ENCODE results near the gene VPS36.
"Not testable (repeated sequence)": the region's sequence is repeated elsewhere in the genome, so short reads cannot be mapped to it uniquely, and the experiment has no call there.

Gene VPS36

DNA sequence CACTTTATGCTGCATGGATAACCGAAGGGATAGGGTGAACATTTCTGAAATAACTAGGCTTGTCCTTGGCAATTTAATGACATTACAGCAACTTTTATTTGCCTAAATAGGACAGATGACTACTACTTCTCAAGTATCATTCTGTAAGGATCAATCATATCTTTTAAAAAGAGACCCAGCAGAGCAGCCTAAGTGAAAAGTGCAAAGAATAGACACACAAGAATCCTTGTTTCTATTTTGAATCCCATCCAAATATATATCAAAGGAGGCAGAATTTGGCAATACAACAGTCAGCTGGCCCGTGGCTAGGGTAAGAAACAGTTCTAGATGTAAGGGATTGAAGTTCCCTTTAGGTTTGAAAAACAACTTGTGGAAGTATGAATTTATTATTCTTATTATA is 51.4 kb downstream of the VPS36 start:
- Histone ChIP-seq H3K9ac (ENCODE audit: low read length) (no peak overlapping the region), H3K4me1 (ENCODE audit: control insufficient read depth, insufficient read depth, low read length) (no peaks in the 10 kb centered on the region), H3K27me3 (ENCODE audit: control insufficient read depth, insufficient read depth, low read length) (peaks cover 10% of the 10 kb centered on the region), H3K36me3 (ENCODE audit: control insufficient read depth, insufficient read depth, low read length) (no peaks in the 10 kb centered on the region), H3K9me3 (ENCODE audit: control insufficient read depth, low read length) (no peaks in the 10 kb centered on the region), H3K4me3 (ENCODE audit: low read length) (no peak overlapping the region)

DNA sequence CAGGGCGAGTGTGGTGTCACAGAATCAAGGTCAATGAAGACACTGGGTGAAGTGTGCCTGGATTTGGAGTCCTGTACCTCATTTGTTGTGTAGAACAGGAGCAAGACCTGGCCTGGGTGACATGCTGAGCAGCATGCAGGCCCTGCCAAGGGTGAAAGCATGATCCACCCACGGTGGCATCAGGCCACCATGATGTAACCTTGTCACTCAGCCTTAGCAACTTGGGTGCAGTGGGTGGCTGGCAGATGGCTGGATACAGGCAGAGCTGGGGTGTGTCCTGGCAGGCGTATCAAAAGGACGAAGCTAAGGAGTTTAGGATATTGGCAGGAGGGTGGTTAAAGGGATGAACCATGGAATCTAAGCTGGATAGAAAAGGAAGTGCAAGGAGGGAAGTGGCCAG is 54.7 kb downstream of the VPS36 start:
- Histone ChIP-seq H3K36me3 (ENCODE audit: control insufficient read depth, insufficient read depth, low read length) (no peaks in the 10 kb centered on the region), H3K4me1 (ENCODE audit: control insufficient read depth, insufficient read depth, low read length) (no peaks in the 10 kb centered on the region), H3K9me3 (ENCODE audit: control insufficient read depth, low read length) (no peaks in the 10 kb centered on the region), H3K4me3 (ENCODE audit: low read length) (no peak overlapping the region), H3K27me3 (ENCODE audit: control insufficient read depth, insufficient read depth, low read length) (peaks cover 8% of the 10 kb centered on the region), H3K9ac (ENCODE audit: low read length) (no peak overlapping the region)

DNA sequence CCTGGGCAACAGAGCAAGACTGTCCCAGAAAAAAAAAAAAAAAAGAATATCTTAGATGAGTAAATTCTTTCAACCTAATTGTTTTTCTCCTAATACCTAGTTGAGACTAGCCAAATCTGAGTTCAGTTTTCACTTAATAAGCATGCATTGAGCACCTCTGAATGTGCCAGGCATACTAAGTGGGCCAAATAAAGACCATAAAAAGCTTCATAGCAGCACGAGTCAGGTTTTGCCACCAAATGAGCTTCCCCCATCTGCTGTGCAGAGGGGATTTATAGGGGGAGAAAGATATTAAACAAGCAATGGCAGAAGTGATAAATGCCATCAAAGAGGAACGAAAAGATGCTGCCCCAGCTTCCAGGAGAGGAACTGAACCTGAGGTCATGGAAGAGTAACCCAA is 55.8 kb downstream of the VPS36 start:
- Histone ChIP-seq H3K9ac (ENCODE audit: low read length) (no peak overlapping the region), H3K9me3 (ENCODE audit: control insufficient read depth, low read length) (no peaks in the 10 kb centered on the region), H3K4me1 (ENCODE audit: control insufficient read depth, insufficient read depth, low read length) (no peaks in the 10 kb centered on the region), H3K4me3 (ENCODE audit: low read length) (no peak overlapping the region), H3K27me3 (ENCODE audit: control insufficient read depth, insufficient read depth, low read length) (peaks cover 8% of the 10 kb centered on the region), H3K36me3 (ENCODE audit: control insufficient read depth, insufficient read depth, low read length) (no peaks in the 10 kb centered on the region)

DNA sequence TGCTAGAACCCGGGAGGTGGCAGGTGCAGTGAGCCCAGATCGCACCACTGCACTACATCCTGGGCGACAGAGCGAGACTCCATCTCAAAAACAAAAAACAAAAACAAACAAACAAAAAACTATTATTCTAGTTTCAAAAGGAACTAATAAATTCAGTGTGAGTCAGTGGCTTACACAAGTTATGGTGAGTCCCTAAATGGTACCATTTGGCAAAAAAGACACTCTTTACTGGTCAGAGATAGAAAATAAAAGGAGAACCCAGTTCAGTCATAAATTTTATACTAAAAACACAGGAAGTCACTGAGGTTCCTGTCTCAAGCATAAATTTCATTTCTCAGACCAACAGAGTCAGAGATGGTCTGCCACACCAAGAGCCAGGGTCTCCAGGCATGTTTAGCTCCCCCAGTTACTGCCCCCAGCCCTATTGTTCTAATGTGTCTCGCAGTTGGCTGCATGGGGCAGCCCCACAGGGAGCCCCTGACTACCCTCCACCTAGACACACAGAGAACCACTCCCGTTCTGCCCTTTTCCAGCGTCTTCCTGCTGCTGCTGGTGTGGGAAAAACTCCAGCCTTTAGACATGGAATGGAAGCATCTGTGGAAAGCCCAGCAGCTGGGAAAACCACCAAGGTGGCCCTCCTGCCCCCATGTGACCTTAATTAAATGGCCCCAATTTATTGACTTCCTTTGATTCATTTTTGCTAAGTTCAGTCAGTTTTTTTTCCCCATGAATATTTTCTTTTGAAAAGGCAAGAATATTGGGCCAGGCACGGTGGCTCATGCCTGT is 56.7 kb downstream of the VPS36 start:
- no peaks in the 10 kb centered on the region for H3K4me1 ChIP-seq (ENCODE audit: control insufficient read depth, insufficient read depth, low read length)
- H3K9me3 ChIP-seq (ENCODE audit: control insufficient read depth, low read length): no peaks in the 10 kb centered on the region
- no peak overlapping the region for H3K9ac ChIP-seq (ENCODE audit: low read length)
- H3K4me3 ChIP-seq (ENCODE audit: low read length): no peak overlapping the region
- H3K27me3 ChIP-seq (ENCODE audit: control insufficient read depth, insufficient read depth, low read length): peaks cover 8% of the 10 kb centered on the region
- H3K36me3 ChIP-seq (ENCODE audit: control insufficient read depth, insufficient read depth, low read length): no peaks in the 10 kb centered on the region

DNA sequence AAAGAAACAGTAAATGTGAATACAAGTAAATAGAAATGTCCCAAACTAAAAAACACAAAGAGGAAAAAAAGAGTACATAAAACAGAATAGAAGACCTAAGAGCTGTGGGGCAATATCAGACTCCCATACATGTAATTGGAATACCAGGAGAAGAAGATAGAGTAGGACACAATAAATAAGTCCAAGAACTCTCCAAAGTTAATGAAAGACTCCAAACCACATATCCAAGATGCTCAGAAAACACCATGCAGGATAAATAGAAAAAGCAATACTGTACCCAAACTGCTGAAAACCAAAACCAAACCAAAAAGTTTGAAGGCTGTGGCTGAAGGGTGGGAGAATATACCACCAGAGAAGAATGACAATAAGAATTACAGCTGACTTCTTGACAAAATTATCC is 62.7 kb downstream of the VPS36 start:
- Histone ChIP-seq H3K4me3 (ENCODE audit: low read length) (no peak overlapping the region), H3K9ac (ENCODE audit: low read length) (no peak overlapping the region), H3K27me3 (ENCODE audit: control insufficient read depth, insufficient read depth, low read length) (no peaks in the 10 kb centered on the region), H3K9me3 (ENCODE audit: control insufficient read depth, low read length) (no peaks in the 10 kb centered on the region), H3K36me3 (ENCODE audit: control insufficient read depth, insufficient read depth, low read length) (no peaks in the 10 kb centered on the region), H3K4me1 (ENCODE audit: control insufficient read depth, insufficient read depth, low read length) (no peaks in the 10 kb centered on the region)

DNA sequence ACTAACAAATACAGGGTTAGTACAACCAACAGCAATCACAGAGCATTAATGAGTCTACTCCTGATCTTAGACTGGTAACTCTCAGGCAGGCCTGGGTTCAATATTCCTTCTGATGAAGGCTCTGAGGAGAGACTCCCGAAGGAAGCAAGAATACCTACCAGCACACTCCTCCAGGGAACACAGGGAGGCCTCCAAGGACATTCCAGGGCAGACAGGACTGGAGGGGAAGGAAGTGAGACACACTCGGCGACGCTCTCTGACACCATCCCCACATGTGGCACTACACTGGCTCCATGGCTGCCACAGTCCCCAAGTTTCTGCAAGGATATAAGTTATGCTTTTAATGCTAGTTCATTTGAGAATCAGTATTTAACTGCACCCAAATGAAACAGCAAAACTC is 64.6 kb downstream of the VPS36 start:
- H3K9me3 ChIP-seq (ENCODE audit: control insufficient read depth, low read length): no peaks in the 10 kb centered on the region
- H3K4me3 ChIP-seq (ENCODE audit: low read length): no peak overlapping the region
- H3K9ac ChIP-seq (ENCODE audit: low read length): no peak overlapping the region
- no peaks in the 10 kb centered on the region for H3K36me3 ChIP-seq (ENCODE audit: control insufficient read depth, insufficient read depth, low read length)
- no peaks in the 10 kb centered on the region for H3K27me3 ChIP-seq (ENCODE audit: control insufficient read depth, insufficient read depth, low read length)
- H3K4me1 ChIP-seq (ENCODE audit: control insufficient read depth, insufficient read depth, low read length): no peaks in the 10 kb centered on the region

DNA sequence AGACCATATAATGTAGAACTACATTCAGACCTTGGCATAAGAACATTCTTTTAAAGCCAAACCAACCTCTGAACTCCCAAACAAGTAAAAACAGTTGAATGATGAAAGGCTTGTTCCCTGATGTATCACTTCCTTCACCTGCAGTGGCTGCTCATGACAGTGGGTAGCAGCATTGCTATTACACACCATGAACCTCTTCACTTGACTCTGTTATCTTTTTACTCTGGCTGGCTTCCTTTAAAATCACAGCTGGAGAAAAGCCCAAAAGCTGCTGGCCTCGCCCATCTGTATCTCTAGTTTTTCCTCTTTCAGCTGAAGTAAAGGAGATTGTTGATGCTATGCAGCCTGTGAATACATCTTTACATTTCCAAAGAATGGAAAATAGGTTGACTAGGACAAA is 67.1 kb downstream of the VPS36 start:
- Histone ChIP-seq H3K4me3 (ENCODE audit: low read length) (no peak overlapping the region), H3K9me3 (ENCODE audit: control insufficient read depth, low read length) (no peaks in the 10 kb centered on the region), H3K36me3 (ENCODE audit: control insufficient read depth, insufficient read depth, low read length) (no peaks in the 10 kb centered on the region), H3K9ac (ENCODE audit: low read length) (no peak overlapping the region), H3K4me1 (ENCODE audit: control insufficient read depth, insufficient read depth, low read length) (no peaks in the 10 kb centered on the region), H3K27me3 (ENCODE audit: control insufficient read depth, insufficient read depth, low read length) (no peaks in the 10 kb centered on the region)

DNA sequence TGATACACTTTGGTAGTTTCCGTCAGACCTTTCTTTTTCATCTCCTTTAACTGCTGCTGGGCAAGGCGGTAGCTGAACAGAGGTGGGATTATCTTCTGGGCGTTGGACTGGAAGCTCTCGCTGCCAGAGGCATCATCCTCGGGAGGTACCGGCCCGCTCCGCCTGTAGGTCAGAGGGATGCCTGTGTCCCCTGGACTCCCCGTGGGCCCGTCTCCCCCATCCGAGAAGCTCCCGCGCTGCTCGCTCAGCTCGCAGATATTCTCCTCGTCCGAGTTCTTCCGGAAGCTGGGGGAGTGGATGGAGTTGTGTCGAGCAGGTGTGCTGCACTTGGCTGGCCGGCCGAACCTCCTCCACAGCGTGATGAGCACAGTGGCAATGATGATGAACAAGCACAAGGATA is 72.1 kb downstream of the VPS36 start:
- Histone ChIP-seq H3K9me3 (ENCODE audit: control insufficient read depth, low read length) (no peaks in the 10 kb centered on the region), H3K4me1 (ENCODE audit: control insufficient read depth, insufficient read depth, low read length) (no peaks in the 10 kb centered on the region), H3K27me3 (ENCODE audit: control insufficient read depth, insufficient read depth, low read length) (no peaks in the 10 kb centered on the region), H3K4me3 (ENCODE audit: low read length) (no peak overlapping the region), H3K36me3 (ENCODE audit: control insufficient read depth, insufficient read depth, low read length) (no peaks in the 10 kb centered on the region), H3K9ac (ENCODE audit: low read length) (no peak overlapping the region)

DNA sequence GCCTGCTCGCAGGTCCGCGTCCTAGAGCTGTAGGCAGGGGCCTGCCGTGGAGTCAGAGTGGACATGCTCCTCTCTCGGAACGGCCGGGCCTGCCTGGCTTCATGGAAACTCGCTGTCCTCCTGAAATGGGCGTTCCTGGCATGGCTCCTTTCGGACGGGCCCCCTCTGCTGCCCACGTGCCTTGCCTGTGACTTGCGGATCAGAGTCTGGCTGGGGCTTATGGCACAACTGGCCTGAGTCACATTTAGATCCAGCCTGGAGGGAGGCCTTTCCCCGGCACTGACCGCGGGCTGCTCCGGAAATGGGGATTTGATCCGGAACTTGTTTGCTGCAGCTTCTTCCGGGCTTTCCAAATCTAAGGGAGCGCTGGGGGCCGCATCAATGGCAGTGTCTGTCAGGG is 72.5 kb downstream of the VPS36 start:
- H3K27me3 ChIP-seq (ENCODE audit: control insufficient read depth, insufficient read depth, low read length): no peaks in the 10 kb centered on the region
- H3K4me3 ChIP-seq (ENCODE audit: low read length): no peak overlapping the region

DNA sequence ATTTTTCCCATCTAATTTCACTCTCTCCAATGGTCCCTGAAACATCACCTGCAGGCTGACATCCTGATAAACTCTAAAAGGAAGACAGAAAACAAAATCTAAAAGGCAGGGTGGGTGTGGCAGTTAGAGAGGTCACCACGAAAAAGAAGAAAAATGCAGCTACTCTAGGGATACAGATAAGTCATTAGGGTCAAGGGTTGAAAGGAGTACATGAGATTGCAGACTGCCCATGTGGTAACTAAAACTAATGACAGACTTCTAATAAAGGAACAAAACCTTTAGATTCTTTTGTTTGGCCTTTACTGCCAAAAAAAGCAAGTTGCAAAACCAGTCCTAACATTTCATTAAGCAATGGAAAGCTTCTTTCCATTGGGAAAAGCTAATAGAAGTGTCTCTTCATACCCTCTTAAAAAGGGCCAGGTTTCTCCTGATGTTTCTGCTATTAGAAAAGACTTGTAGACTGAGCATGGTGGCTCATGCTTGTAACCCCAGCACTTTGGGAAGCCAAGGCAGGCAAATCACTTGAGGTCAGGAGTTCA is 75.5 kb downstream of the VPS36 start:
- Histone ChIP-seq H3K9me3 (ENCODE audit: control insufficient read depth, low read length) (no peaks in the 10 kb centered on the region), H3K27me3 (ENCODE audit: control insufficient read depth, insufficient read depth, low read length) (no peaks in the 10 kb centered on the region), H3K4me1 (ENCODE audit: control insufficient read depth, insufficient read depth, low read length) (no peaks in the 10 kb centered on the region), H3K4me3 (ENCODE audit: low read length) (no peak overlapping the region), H3K36me3 (ENCODE audit: control insufficient read depth, insufficient read depth, low read length) (no peaks in the 10 kb centered on the region), H3K9ac (ENCODE audit: low read length) (no peak overlapping the region)

More for the DNA sequence above, 72.5 kb downstream of the VPS36 start:
- Histone ChIP-seq H3K9me3 (ENCODE audit: control insufficient read depth, low read length) (no peaks in the 10 kb centered on the region), H3K4me1 (ENCODE audit: control insufficient read depth, insufficient read depth, low read length) (no peaks in the 10 kb centered on the region), H3K36me3 (ENCODE audit: control insufficient read depth, insufficient read depth, low read length) (no peaks in the 10 kb centered on the region), H3K9ac (ENCODE audit: low read length) (no peak overlapping the region)

DNA sequence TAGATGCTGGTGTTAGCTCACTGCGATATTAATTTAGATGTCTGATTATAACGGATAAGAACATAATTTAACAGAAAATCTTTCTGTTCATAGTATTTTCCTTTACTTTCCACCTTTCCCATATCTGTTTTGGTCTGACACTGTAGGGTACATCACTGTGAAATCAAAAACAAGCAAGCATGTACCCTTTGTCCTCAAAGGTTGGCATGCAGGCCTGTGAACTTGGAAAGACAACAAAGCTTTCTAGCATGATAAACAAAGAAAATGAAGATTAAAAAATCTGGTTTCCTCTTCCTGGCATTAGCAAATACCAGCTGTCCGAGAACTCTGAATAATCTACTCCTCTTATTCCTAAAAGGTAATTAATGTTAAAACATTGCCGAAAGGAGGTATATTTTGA is 76.0 kb downstream of the VPS36 start:
- no peak overlapping the region for H3K4me3 ChIP-seq (ENCODE audit: low read length)
- no peaks in the 10 kb centered on the region for H3K36me3 ChIP-seq (ENCODE audit: control insufficient read depth, insufficient read depth, low read length)
- no peaks in the 10 kb centered on the region for H3K4me1 ChIP-seq (ENCODE audit: control insufficient read depth, insufficient read depth, low read length)
- no peaks in the 10 kb centered on the region for H3K9me3 ChIP-seq (ENCODE audit: control insufficient read depth, low read length)
- no peak overlapping the region for H3K9ac ChIP-seq (ENCODE audit: low read length)
- H3K27me3 ChIP-seq (ENCODE audit: control insufficient read depth, insufficient read depth, low read length): no peaks in the 10 kb centered on the region

DNA sequence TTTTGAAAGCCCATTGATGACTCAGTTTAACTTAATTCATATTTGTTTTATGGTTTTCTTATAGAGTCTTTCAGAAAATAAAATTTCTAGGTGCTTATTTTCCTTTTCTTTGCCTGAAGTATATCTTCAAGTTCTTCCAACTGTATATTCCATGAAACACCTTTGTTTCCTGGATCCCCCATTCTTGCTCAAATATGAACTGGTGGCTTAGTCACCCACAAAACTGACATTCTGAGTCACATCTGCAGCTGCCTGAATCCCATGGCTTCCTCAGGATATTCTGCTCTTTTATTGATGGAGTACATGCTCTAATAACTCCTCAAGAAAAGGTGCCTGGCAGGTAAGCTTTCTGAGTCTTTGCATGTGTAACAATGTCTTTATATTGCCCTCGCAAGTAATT is 77.2 kb downstream of the VPS36 start:
- H3K4me3 ChIP-seq (ENCODE audit: low read length); H3K9me3 ChIP-seq (ENCODE audit: control insufficient read depth, low read length); H3K36me3 ChIP-seq (ENCODE audit: control insufficient read depth, insufficient read depth, low read length); H3K4me1 ChIP-seq (ENCODE audit: control insufficient read depth, insufficient read depth, low read length); H3K27me3 ChIP-seq (ENCODE audit: control insufficient read depth, insufficient read depth, low read length); H3K9ac ChIP-seq (ENCODE audit: low read length): not testable (repeated sequence)
